IMR-90 (cell line): ENCODE data around the gene PRKCE. TPM values are rescaled to one million over a fixed set of nuclear protein-coding genes. Genes with fewer than 3 reads are reported as not detected.

Experiments used
- ATAC-seq: fragments of 200-7000 bp; cut with Tn5 transposase; 2 replicates; pipeline ENCODE4 v1.9.1; 2020; ENCODE audit warnings: low read depth, mild to moderate bottlenecking, moderate library complexity
- BruUV-seq: library from RNA; stranded (reverse); fragments of 400-500 nt; replicated peaks from 2 replicates; lab custom pipeline; 2021; lab: Mats Ljungman, UMichigan
- CTCF ChIA-PET: fragments of 300-600 bp; formaldehyde crosslinking; extraction: SDS; loops from one replicate; lab custom pipeline; 2021; ENCODE audit warnings: antibody characterized with exemption; lab: Yijun Ruan, JAX
- POLR2A ChIA-PET: fragments of 300-600 bp; sonication (Branson Sonifier 250); formaldehyde crosslinking; loops from one replicate; lab custom pipeline; 2022; ENCODE audit warnings: antibody characterized with exemption; ENCODE audit not compliant: unreplicated experiment; lab: Charles Lee
- DNase-seq: peaks from one replicate; pipeline ENCODE4 v3.0.0; 2013
- H2AFZ ChIP-seq: replicated peaks from 2 replicates; pipeline ENCODE3; 2013; ENCODE audit warnings: low read length, mild to moderate bottlenecking; ENCODE audit not compliant: poor library complexity
- H2AK5ac ChIP-seq: 2 replicates; pipeline ENCODE4 v1.6.1; 2013; ENCODE audit warnings: low read depth, low read length, inconsistent platforms
- H2AK9ac ChIP-seq: replicated peaks from 2 replicates; pipeline ENCODE3; 2013; ENCODE audit warnings: mild to moderate bottlenecking, low read depth, low read length, moderate library complexity; ENCODE audit not compliant: poor library complexity
- H2BK120ac ChIP-seq: 2 replicates; pipeline ENCODE4 v1.6.1; 2013; ENCODE audit warnings: low read depth, low read length, inconsistent platforms
- H2BK15ac ChIP-seq: 3 replicates; pipeline ENCODE4 v1.6.1; 2013; ENCODE audit warnings: low read depth, low read length, inconsistent platforms
- H2BK20ac ChIP-seq: 2 replicates; pipeline ENCODE4 v1.6.1; 2013; ENCODE audit warnings: low read depth, mild to moderate bottlenecking, inconsistent platforms, low read length, moderate library complexity
- H2BK5ac ChIP-seq: 2 replicates; pipeline ENCODE4 v1.6.1; 2013; ENCODE audit warnings: mild to moderate bottlenecking, low read depth, low read length, inconsistent platforms; ENCODE audit not compliant: poor library complexity, severe bottlenecking
- H3K14ac ChIP-seq: replicated peaks from 2 replicates; pipeline ENCODE4 v1.6.1; 2013; ENCODE audit warnings: low read depth, low read length, inconsistent platforms
- H3K18ac ChIP-seq: 2 replicates; pipeline ENCODE4 v1.6.1; 2013; ENCODE audit warnings: low read depth, low read length, control low read depth
- H3K23ac ChIP-seq: 2 replicates; pipeline ENCODE4 v1.6.1; 2013; ENCODE audit warnings: low read depth, low read length, inconsistent platforms
- H3K27ac ChIP-seq: 2 replicates; pipeline ENCODE4 v1.5.1; 2013; ENCODE audit warnings: mild to moderate bottlenecking, control low read depth, low read length; ENCODE audit not compliant: insufficient read depth
- H3K27me3 ChIP-seq: 2 replicates; pipeline ENCODE4 v1.6.1; 2013; ENCODE audit warnings: low read length; ENCODE audit not compliant: control insufficient read depth, insufficient read depth
- H3K36me3 ChIP-seq: 2 replicates; pipeline ENCODE4 v1.6.1; 2013; ENCODE audit warnings: low read length, mixed read lengths; ENCODE audit not compliant: control insufficient read depth, insufficient read depth
- H3K4ac ChIP-seq: 2 replicates; pipeline ENCODE4 v1.6.1; 2013; ENCODE audit warnings: low read depth, low read length, inconsistent platforms
- H3K4me1 ChIP-seq: 2 replicates; pipeline ENCODE4 v1.6.1; 2013; ENCODE audit warnings: low read length, mixed read lengths; ENCODE audit not compliant: control insufficient read depth, insufficient read depth
- H3K4me2 ChIP-seq: 2 replicates; pipeline ENCODE4 v1.6.1; 2013; ENCODE audit warnings: low read depth, mild to moderate bottlenecking, control low read depth, low read length, moderate library complexity
- H3K4me3 ChIP-seq: 2 replicates; pipeline ENCODE4 v1.5.1; 2013; ENCODE audit warnings: low read depth, mild to moderate bottlenecking, control low read depth, low read length, moderate library complexity; ENCODE audit not compliant: insufficient read depth
- H3K56ac ChIP-seq: 2 replicates; pipeline ENCODE4 v1.6.1; 2013; ENCODE audit warnings: low read length, inconsistent platforms; ENCODE audit not compliant: insufficient read depth; ENCODE audit errors: extremely low read depth
- H3K79me1 ChIP-seq, 2 experiments: 2 replicates each; pipeline ENCODE4 v1.6.1; 2013; ENCODE audit warnings: low read length in 2 of 2, inconsistent platforms in 1 of 2, low read depth in 1 of 2
- H3K9ac ChIP-seq: 2 replicates; pipeline ENCODE4 v1.6.1; 2013; ENCODE audit warnings: low read depth, low read length, control low read depth
- H3K9me1 ChIP-seq: 2 replicates; pipeline ENCODE4 v1.6.1; 2013; ENCODE audit warnings: low read length, inconsistent platforms; ENCODE audit not compliant: insufficient read depth
- H3K9me3 ChIP-seq: 2 replicates; pipeline ENCODE4 v1.6.1; 2013; ENCODE audit warnings: low read length; ENCODE audit not compliant: control insufficient read depth, insufficient read depth
- H4K20me1 ChIP-seq: 2 replicates; pipeline ENCODE4 v1.6.1; 2013; ENCODE audit warnings: low read length, inconsistent platforms; ENCODE audit not compliant: insufficient read depth
- H4K5ac ChIP-seq: 2 replicates; pipeline ENCODE4 v1.6.1; 2013; ENCODE audit warnings: mild to moderate bottlenecking, low read depth, low read length, control low read depth
- H4K8ac ChIP-seq, 2 experiments: 2 replicates each; pipeline ENCODE4 v1.6.1; 2013; ENCODE audit warnings: low read depth in 2 of 2, low read length in 2 of 2, control low read depth in 1 of 2, inconsistent platforms in 1 of 2
- H4K91ac ChIP-seq: 2 replicates; pipeline ENCODE4 v1.6.1; 2013; ENCODE audit warnings: low read depth, low read length, inconsistent platforms; ENCODE audit not compliant: insufficient read depth
- BHLHE40 ChIP-seq: fragments of 150-350 bp; IDR thresholded peaks from 2 replicates; pipeline ENCODE4 v1.6.1; 2016; ENCODE audit warnings: mild to moderate bottlenecking, low read depth, low read length
- CEBPB ChIP-seq: IDR thresholded peaks from 2 replicates; pipeline ENCODE4 v1.6.1; 2012; ENCODE audit warnings: low read depth, low read length, improper control_type of control experiment
- CHD1 ChIP-seq: IDR thresholded peaks from 2 replicates; pipeline ENCODE4 v1.6.1; 2012; ENCODE audit warnings: low read depth, low read length, improper control_type of control experiment
- FOS ChIP-seq: fragments of 150-350 bp; IDR thresholded peaks from 2 replicates; pipeline ENCODE4 v1.6.1; 2016; ENCODE audit warnings: low read depth, low read length
- MAFK ChIP-seq: IDR thresholded peaks from 2 replicates; pipeline ENCODE4 v1.6.1; 2012; ENCODE audit warnings: low read depth, low read length, improper control_type of control experiment
- MAZ ChIP-seq: IDR thresholded peaks from 2 replicates; pipeline ENCODE4 v1.6.1; 2012; ENCODE audit warnings: low read depth, mild to moderate bottlenecking, low read length, improper control_type of control experiment, moderate library complexity, borderline replicate concordance
- MXI1 ChIP-seq: IDR thresholded peaks from 2 replicates; pipeline ENCODE4 v1.6.1; 2012; ENCODE audit warnings: low read depth, mild to moderate bottlenecking, low read length, moderate library complexity, borderline replicate concordance
- NFE2L2 ChIP-seq: fragments of 150-350 bp; IDR thresholded peaks from 2 replicates; pipeline ENCODE4 v1.6.1; 2016; ENCODE audit warnings: low read depth, mild to moderate bottlenecking, low read length
- POLR2A ChIP-seq: IDR thresholded peaks from 2 replicates; pipeline ENCODE4 v1.6.1; 2012; ENCODE audit warnings: mild to moderate bottlenecking, low read depth, low read length
- RCOR1 ChIP-seq: IDR thresholded peaks from 2 replicates; pipeline ENCODE4 v1.6.1; 2012; ENCODE audit warnings: mild to moderate bottlenecking, low read length, improper control_type of control experiment; ENCODE audit not compliant: insufficient replicate concordance
- RFX5 ChIP-seq: IDR thresholded peaks from 2 replicates; pipeline ENCODE4 v1.8.0; 2012; ENCODE audit warnings: low read depth, mild to moderate bottlenecking, low read length, moderate library complexity
- SMC3 ChIP-seq: fragments of 150-350 bp; IDR thresholded peaks from 2 replicates; pipeline ENCODE4 v1.6.1; 2016; ENCODE audit warnings: low read depth, mild to moderate bottlenecking, antibody characterized with exemption, low read length, moderate library complexity
- USF2 ChIP-seq: fragments of 150-350 bp; IDR thresholded peaks from 2 replicates; pipeline ENCODE4 v1.6.1; 2017; ENCODE audit warnings: mild to moderate bottlenecking, antibody characterized with exemption, low read length, low read depth
- WGBS, 2 experiments: methylation state at CpG; one replicate each; pipeline versions ENCODE4 v1.1.5 to v1.1.7; 2013; ENCODE audit warnings: missing lambda C conversion rate in 2 of 2; ENCODE audit not compliant: insufficient read length in 1 of 2; ENCODE audit errors: extremely low coverage in 2 of 2; 5-methylcytosine and 5-hydroxymethylcytosine counted together
- dilution Hi-C: fragments of 300-500 bp; cut with HindIII; formaldehyde crosslinking; loops from one replicate; pipeline ENCODE4 v1.14.3; 2018; ENCODE audit warnings: low sequenced_read_pairs; ENCODE audit not compliant: unreplicated experiment
- in situ Hi-C: fragments of 300-500 bp; cut with MboI; formaldehyde crosslinking; loops from 3 replicates; pipeline ENCODE4 v1.14.3; 2019; ENCODE audit warnings: low sequenced_read_pairs, inconsistent platforms, mixed read lengths
- intact Hi-C: fragments of 100-400 bp; cut with micrococcal nuclease; formaldehyde crosslinking; loops from 2 replicates; pipeline ENCODE4 v1.10.0; 2022
- polyA plus RNA-seq, 3 experiments: library from polyadenylated mRNA; depleted of rRNA; stranded (reverse); fragments of >200 nt; gene quantifications; 2 replicates each; pipeline ENCODE4 v1.2.3, GENCODE V29; 2012; ENCODE audit warnings: low replicate concordance in 1 of 3
- total RNA-seq: library from RNA; depleted of rRNA; stranded (reverse); fragments of >200 nt; gene quantifications from 2 replicates; pipeline ENCODE4 v1.2.3, GENCODE V29; 2012
- TF ChIP-seq, protein P1 (sequence below): fragments of 150-350 bp; IDR thresholded peaks from 2 replicates; pipeline ENCODE4 v1.6.1; 2016; ENCODE audit warnings: low read depth, mild to moderate bottlenecking, low read length, moderate library complexity, borderline replicate concordance
- TF ChIP-seq, protein P2 (sequence below): conservative IDR thresholded peaks from 2 replicates; pipeline ENCODE4 v1.5.1; 2012; ENCODE audit warnings: mild to moderate bottlenecking, low read depth, low read length, improper control_type of control experiment

The PRKCE gene
- total and polyA plus RNA-seq, 2 of the 4 experiments (the other 2 are of a cell fraction), result 8.1 to 32.4 TPM

GRCh38 chr2:46101557-46102220 lies 450.2 kb downstream of the PRKCE start:
- H2BK120ac ChIP-seq, result no peak overlapping the region
- H2BK5ac ChIP-seq, result no peak overlapping the region
- peaks cover 9% of the 10 kb centered on the region for H3K9me1 ChIP-seq
- in situ Hi-C loops (no loop called here), intact Hi-C loops (no loop called here), dilution Hi-C loops (no loop called here)
- peak overlapping the region; percentile 52; the same call in 2 of the 3 replicates for H2BK15ac ChIP-seq
- ATAC-seq, result no peak
- no peak overlapping the region for H3K4me2 ChIP-seq
- H2BK20ac ChIP-seq, result no peak overlapping the region; the same call in 1 of the 2 replicates
- H2AFZ ChIP-seq, result no peak overlapping the region
- no peak overlapping the region for H3K14ac ChIP-seq
- ChIA-PET POLR2A (no interaction called here), CTCF (no interaction called here)
- no TSS peak for BruUV-seq
- 0 out of 4 replicates have a peak overlapping the region, but pooled peaks of 1 of the 2 experiments have one; percentile 3 for H4K8ac ChIP-seq
- DNase-seq, result no peak
- H3K27ac ChIP-seq, result no peak overlapping the region
- no peaks in the 10 kb centered on the region for H4K20me1 ChIP-seq
- H3K9ac ChIP-seq, result no peak overlapping the region
- H3K79me1 ChIP-seq, result peaks cover 8 to 26% of the 10 kb centered on the region in 2 experiments
- H3K4me1 ChIP-seq, result peaks cover 11% of the 10 kb centered on the region
- H3K27me3 ChIP-seq, result no peaks in the 10 kb centered on the region
- peak overlapping the region; percentile 50 for H2AK5ac ChIP-seq
- no peak overlapping the region; the same call in 1 of the 2 replicates for H3K56ac ChIP-seq
- peak overlapping the region; percentile 17; the same call in 1 of the 2 replicates for H3K4ac ChIP-seq
- no peak overlapping the region for H3K18ac ChIP-seq
- peaks cover 11% of the 10 kb centered on the region; the same call in 1 of the 2 replicates for H3K9me3 ChIP-seq
- no peak overlapping the region for H2AK9ac ChIP-seq
- no peak overlapping the region for H3K23ac ChIP-seq
- H4K5ac ChIP-seq, result no peak overlapping the region
- no CpG with 5 or more reads among the region's 9 CpGs for WGBS, 2 experiments
- H3K4me3 ChIP-seq, result no peak overlapping the region
- H4K91ac ChIP-seq, result peak overlapping the region; percentile 6; the same call in 1 of the 2 replicates
- H3K36me3 ChIP-seq, result 0 out of 2 replicates have a peak, but pooled peaks cover 6% of the 10 kb centered on the region
- TF ChIP-seq CHD1 (no peak), MXI1 (no peak), MAFK (no peak), CEBPB (no peak), SMC3 (no peak), POLR2A (no peak), FOS (no peak), MAZ (no peak), RCOR1 (no peak), USF2 (no peak), NFE2L2 (no peak), BHLHE40 (no peak), RFX5 (no peak)
- TF ChIP-seq, protein P1, sequence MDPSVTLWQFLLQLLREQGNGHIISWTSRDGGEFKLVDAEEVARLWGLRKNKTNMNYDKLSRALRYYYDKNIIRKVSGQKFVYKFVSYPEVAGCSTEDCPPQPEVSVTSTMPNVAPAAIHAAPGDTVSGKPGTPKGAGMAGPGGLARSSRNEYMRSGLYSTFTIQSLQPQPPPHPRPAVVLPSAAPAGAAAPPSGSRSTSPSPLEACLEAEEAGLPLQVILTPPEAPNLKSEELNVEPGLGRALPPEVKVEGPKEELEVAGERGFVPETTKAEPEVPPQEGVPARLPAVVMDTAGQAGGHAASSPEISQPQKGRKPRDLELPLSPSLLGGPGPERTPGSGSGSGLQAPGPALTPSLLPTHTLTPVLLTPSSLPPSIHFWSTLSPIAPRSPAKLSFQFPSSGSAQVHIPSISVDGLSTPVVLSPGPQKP, result no peak
- TF ChIP-seq, protein P2, sequence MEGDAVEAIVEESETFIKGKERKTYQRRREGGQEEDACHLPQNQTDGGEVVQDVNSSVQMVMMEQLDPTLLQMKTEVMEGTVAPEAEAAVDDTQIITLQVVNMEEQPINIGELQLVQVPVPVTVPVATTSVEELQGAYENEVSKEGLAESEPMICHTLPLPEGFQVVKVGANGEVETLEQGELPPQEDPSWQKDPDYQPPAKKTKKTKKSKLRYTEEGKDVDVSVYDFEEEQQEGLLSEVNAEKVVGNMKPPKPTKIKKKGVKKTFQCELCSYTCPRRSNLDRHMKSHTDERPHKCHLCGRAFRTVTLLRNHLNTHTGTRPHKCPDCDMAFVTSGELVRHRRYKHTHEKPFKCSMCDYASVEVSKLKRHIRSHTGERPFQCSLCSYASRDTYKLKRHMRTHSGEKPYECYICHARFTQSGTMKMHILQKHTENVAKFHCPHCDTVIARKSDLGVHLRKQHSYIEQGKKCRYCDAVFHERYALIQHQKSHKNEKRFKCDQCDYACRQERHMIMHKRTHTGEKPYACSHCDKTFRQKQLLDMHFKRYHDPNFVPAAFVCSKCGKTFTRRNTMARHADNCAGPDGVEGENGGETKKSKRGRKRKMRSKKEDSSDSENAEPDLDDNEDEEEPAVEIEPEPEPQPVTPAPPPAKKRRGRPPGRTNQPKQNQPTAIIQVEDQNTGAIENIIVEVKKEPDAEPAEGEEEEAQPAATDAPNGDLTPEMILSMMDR, result no peak
